22Rv1 (cell line): ENCODE data around the gene CLEC9A.

Experiments used
- CTCF ChIP-seq: fragments of 450-650 bp; IDR thresholded peaks from 2 replicates; pipeline ENCODE4 v1.5.1; 2017; ENCODE audit warnings: mild to moderate bottlenecking
- ZFX ChIP-seq: fragments of 450-650 bp; IDR thresholded peaks from 2 replicates; pipeline ENCODE4 v1.6.1; 2017; ENCODE audit warnings: antibody characterized with exemption, borderline replicate concordance

- TF ChIP-seq CTCF (no peak), ZFX (no peak)
These were observed 27.9 kb downstream of the CLEC9A start for GRCh38 chr12:10058387-10058786.
